CD4-positive, alpha-beta T cell treated with Interferon alpha-2 for 1 hour (primary cell): ENCODE data around the gene FAXDC2.

Experiments
- DNase-seq, 2 donors: peaks; one replicate each; pipeline ENCODE4 v3.0.0-alpha.2; 2020 to 2022

The FAXDC2 gene

DNA sequence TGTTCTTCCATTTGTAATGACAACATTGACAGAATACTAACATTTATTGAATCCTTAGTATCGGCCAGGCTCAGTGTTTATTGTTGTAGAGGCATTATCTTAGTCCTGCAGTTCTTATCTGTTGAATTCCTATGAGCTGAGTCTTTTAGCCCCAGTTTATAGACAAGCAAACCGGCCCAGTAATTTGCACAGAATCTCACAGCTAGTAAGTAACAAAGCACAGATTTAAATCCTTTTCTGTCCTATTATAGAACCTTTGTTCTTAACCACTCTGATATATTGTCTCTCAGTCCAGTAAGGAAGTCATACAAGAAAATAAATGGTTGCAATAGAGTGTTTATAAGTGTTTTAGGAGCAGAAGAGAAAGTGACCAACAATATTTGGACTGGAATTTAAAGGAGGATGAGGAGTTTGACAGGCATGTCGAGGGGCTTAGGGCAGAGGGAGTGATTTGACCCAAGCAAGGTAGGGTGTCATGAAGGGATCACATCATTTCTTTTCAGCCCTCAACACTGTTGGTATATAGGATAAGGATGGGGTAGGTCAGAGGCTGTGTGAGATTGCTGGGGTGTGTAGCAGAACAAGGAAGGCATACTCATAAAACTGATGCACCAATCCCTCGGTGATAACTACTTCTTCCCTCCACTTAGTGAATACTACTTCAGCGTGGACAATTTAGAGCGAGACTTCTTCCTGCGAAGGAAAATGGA is 55.7 kb downstream of the FAXDC2 start:
- DNase-seq: no peak

DNA sequence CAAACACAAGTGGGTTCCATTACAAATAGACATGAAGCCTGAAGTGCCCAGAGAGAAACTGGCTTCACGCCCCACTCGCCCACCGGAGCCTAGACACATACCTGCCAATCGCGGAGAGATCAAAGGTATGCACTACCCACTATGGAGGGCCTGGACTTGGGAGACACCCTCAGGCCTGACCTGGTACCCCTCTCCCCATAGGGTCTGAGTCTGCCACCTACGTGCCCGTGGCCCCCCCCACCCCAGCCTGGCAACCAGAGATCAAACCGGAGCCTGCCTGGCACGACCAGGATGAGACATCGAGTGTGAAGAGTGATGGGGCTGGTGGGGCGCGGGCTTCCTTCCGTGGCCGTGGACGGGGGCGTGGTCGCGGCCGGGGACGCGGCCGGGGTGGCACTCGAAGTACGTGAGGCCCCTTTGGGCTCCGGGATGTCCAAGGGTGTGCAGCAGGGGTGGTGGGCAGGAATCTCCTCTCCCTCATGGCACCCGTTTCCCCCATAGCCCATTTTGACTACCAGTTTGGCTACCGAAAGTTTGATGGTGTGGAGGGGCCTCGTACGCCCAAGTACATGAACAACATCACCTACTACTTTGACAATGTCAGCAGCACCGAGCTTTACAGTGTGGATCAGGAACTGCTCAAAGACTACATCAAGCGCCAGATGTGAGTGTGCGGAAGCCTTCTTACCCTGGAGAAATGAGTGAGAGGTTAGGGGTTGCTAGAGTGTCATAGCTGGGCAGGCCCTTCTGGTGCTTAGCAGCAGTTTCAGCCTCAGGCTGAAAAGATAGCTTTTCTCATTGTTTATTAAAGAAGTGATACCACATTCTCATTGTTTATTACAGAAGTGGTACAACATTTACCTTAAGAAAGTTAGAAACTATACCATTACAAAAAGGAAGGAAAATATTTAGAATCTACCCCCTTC is 56.5 kb downstream of the FAXDC2 start:
- DNase-seq: no peak

DNA sequence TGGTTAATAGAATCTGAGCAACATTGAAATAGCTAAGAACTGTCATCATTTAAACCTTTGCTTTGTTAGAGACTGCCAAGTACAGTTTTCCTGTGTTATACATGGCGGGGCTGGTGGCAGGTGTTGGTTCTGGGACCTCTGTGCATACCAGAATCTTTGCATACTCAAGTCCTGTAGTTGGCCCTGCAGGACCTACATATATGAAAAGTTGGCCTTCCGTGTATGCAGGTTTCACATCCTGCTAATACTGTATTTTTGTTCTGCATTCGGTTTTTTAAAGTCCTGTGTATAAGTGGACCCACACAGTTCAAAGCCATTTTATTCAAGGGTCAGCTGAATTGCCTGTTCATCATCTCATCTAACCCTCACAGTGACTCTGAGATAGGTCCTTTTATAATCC is 58.9 kb downstream of the FAXDC2 start:
- no peak for DNase-seq

DNA sequence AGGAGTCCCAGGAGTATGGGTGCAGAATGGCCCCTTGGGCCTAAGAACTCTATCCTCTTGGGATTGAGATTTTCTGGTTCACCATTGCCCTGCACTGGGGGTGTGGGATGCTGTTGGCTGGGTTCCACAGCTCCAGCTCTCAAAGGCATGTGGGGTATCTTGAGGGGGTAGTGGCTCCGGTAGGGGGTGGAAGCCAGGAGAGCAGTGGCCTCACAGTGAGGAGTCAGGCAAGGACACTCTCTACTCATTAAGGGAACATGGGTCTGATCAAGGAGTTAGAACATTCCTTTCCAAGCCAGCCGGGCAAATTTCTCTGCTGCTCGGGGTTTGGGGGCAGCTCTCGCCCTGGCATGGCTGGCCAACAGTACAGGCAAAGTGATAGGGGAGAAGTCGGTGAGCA is 62.2 kb downstream of the FAXDC2 start:
- DNase-seq: no peak

DNA sequence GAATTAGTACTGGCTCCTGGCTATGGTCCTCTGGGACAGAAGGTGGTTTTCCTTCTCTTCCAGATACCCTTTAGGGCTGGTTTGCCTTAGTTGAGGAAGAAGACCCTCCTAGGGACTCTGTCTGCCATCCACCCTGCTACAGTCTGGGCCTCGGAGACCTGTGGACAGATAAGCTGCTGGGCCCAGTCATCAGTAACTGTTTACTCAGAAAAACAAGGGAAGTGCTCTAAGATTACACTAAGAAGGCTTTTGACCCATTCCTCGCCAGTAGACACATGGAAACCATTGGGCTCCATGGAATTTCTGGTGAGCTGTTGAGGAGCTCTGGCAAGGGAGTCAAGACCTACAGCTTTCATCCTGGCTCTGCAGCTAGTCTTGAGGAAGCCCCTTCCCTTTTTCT is 64.0 kb downstream of the FAXDC2 start:
- no peak for DNase-seq

DNA sequence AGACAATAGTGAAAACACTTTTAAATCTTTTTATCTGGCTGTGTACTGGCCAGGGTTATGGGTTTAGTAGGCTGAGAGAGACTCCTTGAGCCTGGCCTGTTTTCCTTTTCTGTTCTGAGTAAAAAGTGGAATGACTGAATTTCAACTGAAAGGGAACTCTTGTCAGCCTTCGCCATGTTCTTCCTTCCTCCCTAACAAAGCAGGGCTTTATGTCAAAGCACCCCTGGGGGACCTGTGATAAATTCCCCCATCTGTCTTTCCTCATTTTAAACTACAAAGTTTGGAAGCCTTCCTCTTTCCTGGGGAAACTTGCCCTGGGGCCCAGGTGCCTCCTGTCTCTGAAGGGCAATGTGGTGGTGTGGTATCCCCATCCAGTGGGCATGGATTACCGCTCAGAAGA is 65.5 kb downstream of the FAXDC2 start:
- no peak for DNase-seq

DNA sequence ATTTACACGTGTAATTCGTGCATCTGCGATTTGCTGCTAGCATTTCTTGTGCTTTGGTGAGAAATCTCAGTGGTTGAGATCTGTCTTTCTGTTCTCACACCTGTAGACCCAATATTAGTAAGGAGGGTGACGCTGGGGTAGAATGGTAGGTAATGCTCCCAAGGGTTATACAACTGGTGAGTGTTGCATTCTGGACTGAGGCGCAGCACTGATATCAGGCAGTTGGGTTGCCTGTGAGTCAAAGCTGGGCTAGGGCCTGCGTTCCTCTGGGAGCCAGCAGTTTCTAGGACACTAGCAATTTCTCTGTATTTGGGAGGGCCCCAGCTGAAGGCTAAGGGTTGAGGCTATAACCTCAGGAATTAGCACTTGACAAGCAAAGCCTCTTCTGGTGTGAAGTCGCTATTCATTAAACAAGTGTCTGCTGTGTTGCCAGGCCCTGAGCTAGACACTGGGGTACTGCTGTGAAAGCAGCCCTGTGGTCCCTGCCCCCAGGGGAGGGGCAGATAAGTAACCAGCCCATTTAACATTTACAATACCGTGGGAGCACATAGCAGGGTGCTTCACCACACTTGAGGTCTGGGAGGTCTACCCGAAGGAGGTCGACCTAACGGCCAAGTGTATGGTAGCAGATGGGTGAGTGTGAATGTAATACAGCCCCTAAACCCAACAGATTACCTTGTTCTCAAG is 66.5 kb downstream of the FAXDC2 start:
- no peak for DNase-seq

DNA sequence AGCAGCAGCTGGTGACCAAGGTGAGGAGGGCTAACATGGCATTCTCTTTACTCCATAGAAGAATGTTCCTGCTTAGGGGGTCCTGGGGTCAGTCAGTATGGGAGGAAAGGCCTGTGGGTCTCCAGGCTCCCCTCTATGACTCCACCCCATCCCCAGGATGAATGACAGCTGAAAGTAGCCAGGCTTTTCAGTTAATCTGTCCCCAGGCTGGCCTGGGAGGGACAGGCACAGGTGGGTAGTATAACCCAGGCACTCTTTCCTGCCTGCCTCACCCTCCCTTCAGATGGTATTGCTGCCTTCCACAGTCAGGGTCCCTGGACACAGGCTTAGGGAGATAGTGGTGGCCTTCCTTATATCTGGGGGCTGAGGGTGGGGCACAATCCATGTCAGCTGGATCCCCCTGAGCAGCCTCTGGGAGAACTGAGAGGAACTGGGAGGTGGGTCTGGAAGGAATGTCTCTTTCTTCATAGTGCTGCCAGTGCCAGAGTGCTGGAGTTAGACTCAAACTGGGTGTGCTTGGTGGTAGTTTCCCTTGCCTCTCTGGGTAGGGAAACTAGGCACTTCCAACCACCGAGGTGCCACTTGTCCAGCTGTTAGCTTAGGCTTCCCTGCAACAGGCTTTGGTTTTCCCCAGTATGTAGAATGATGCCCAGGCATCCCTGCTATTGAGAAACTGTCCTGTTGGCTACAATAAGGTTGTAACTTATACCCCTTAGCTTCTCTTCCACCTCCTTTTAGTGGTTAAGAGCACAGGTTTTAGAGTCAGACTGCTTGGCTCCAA is 67.4 kb downstream of the FAXDC2 start:
- no peak for DNase-seq

DNA sequence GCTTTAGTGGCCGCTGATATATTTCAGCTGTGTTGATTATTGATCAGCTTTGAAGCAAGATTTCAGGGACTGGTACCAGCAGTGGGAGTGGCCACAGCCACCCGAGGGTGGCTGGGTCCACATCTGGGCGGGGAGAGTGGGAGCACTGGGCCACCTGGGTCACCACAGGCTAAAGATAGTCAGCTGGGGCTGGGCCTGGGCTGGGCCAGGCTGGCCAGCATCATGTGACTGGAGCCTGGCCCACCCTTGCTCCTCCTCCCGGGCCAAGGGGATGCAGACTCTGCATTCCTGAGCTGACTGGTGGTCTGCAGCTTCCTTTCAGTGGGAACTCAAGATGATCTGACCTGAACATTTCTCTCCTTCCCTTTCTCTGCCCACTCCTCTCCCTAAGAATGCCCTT is 68.1 kb downstream of the FAXDC2 start:
- DNase-seq: no peak

DNA sequence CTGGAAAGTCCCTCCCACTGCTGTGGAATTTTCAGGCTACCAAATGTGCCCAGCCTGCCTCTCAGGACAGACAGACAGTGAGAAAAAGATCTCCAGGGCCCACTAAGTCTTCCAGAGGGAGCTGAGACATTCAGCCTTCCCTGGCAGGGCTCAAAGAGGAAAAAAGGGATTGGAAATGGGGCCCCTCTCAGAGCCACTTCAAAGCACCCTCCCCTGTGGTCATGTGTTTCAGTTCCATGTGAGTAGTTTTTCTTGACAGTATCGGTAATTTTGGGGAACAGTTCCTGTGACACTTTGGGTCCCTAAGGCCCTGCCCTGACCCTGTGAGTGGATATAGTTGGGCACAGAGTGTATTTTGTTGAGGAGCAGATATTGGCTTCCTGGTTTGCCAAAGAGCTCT is 70.3 kb downstream of the FAXDC2 start:
- no peak for DNase-seq

DNA sequence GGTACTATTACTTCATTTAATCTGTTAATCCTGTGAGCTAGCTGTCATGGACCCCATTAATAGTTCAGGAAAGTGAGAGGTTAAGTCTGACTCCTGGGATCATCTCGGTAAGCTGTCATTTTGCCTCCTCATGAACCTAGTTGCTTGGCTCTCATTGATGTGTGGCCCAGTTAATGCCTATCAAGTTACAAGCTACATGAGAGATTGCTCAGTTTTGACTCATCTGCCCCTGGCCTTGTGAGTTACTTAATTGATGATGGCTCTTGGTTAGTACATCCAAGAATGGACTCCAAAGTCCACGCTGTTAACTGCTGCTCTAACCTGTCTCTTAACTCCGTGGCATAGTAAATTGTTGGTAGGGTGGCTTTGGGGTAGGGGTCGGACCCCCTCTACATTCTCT is 71.3 kb downstream of the FAXDC2 start:
- no peak for DNase-seq

DNA sequence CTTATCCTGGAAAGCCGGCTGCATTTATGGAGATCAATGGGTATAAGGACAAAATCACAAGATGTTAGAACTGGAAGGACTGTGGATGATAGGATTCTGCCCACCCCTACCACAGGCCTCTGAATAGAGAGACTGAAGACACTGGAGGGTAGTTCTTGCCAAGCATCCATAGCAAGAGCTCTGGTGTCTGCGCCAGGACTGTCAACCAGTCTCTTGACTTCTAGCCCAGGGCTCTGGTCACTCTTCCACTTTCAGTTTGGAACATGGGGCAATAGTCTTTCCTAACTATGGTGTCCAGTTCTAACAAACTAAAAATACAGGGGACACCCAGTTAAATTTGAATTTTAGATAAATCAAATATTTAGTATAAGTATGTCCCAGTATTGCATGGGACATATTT is 71.9 kb downstream of the FAXDC2 start:
- no peak for DNase-seq

DNA sequence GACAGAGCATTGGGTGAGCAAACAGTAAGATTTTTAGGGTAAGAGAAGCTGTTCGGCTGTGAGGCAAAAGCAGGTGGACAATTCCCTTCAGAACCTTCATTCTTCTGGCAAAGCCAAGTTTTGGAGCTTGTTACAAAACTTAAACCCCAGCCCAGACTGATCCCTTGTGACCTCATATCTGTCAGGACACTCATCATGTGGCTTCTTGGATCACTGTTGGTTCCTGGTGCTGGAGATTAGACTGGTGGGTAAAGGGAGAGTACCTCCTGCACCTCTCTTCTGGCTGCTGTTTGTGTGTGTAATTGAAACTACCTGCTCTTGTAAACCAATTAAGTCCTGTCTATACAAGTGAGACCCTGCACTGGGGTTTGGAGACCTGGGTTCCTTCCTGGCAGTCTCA is 74.2 kb downstream of the FAXDC2 start:
- DNase-seq: no peak

DNA sequence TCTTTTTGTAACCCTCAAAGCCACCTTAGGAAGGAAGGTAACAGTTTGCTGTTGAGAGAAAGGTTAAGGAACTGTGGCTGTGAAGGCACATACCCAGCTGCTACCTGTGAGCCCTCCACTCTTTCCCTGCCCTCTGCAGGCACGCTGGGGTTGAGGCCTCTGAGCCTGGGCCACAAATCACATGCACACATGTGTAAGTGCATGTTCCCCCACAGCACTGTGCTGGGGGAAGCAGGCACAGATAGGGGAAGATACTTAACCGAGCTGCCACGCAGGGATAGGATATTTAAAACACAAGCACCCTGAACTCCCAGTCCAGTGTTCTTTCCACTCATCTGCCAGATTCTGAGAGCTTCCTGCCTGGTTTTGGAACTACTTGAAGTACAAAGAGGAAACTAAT is 77.1 kb downstream of the FAXDC2 start:
- no peak for DNase-seq

DNA sequence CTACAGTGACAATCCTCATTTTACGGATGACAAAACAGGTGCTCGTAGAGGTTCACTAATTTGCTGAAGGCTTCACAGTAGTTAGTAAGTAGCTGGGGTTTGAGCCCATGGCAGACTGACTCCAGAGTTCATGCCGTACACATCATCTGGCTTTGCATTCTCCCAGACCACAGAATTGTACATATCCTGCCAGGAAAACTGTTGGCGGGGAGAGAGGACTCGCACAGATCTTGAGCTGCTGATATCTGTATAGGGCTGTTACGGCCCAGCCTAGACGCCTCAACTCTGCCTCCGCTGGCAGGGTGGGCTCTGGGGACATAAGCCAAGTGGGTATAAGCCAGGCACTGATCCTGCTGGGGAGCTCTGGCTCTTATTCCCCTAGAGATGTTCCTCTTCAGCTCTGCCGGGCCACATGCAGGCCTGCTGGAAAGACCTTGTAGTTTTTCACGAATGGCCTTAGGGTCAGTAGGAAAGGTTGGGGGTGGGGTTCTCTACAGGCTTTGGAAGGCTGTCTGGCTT is 79.0 kb downstream of the FAXDC2 start:
- DNase-seq: no peak

DNA sequence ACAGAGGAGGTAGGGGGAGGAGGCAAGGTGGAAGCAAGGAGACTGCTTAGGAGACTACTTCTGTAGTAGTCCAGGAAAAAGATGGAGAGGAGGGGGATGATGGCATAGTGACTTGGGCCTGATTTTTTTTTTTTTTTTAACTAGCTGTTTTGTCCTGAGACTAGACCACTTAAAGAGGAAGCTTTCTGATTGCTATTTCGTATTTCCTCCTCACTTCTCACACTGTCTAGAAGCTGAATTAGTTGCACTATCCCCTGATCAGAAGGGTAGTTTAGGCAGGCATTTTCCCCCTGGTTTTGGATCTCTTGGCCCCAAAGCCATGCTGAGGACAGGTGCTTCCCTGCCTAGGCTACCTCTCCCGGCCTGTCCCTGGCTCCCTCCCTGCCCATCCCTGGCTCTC is 80.3 kb downstream of the FAXDC2 start:
- DNase-seq: no peak
